ENCODE data around the gene SMYD3. TPM values are rescaled to one million over a fixed set of nuclear protein-coding genes. Genes with fewer than 3 reads are reported as not detected.

The SMYD3 gene
- total RNA-seq, 1 experiment from 2014 or later = 25.5 TPM

- Mint-ChIP-seq H3K36me3 (ENCODE audit: insufficient read depth in 1 of 3, low read depth in 3 of 3) (peaks cover 1 to 5% (median 3%) of the 10 kb centered on the region in 3 experiments; a peak in 5 of 7 replicates), H3K4me1 (no peaks in the 10 kb centered on the region), H3K27ac (no peak overlapping the region), H3K9me3 (no peaks in the 10 kb centered on the region; a peak in 1 of 5 replicates), H3K4me3 (no peak overlapping the region), H3K27me3 (ENCODE audit: low read depth) (no peaks in the 10 kb centered on the region)
- Histone ChIP-seq H3K4ac (ENCODE audit: low read depth, low read length) (no peak overlapping the region), H4K5ac (ENCODE audit: insufficient read length, low read depth, low read length) (no peak overlapping the region), H3K4me1 (ENCODE audit: insufficient read depth, low read length) (no peaks in the 10 kb centered on the region), H2AFZ (ENCODE audit: low read length) (no peak overlapping the region), H3T11ph (ENCODE audit: low read length) (no peak overlapping the region), H3K56ac (ENCODE audit: insufficient read length, low read depth, low read length) (no peak overlapping the region), H3K79me2 (ENCODE audit: insufficient read depth, low read length) (no peaks in the 10 kb centered on the region), H3K9ac (ENCODE audit: extremely low read depth, insufficient read length, low read length) (no peak overlapping the region), H2BK15ac (ENCODE audit: low read depth, low read length) (no peak overlapping the region), H2AK5ac (ENCODE audit: insufficient read length, low read length) (no peak overlapping the region), H3K79me1 (ENCODE audit: insufficient read depth, low read depth, low read length, poor library complexity, severe bottlenecking) (no peaks in the 10 kb centered on the region), H3K27me3 (ENCODE audit: insufficient read depth, low read length) (no peaks in the 10 kb centered on the region; the same call in 1 of the 2 replicates), H3K27ac (ENCODE audit: insufficient read length, low read depth, low read length) (no peak overlapping the region), H3K4me2 (ENCODE audit: insufficient read depth, insufficient read length, low read length) (no peak overlapping the region), H3K23me2 (ENCODE audit: insufficient read length, low read depth, low read length, poor library complexity, severe bottlenecking) (no peaks in the 10 kb centered on the region), H2BK12ac (ENCODE audit: insufficient read length, low read depth, low read length) (no peak overlapping the region), H3K9me3 (ENCODE audit: control insufficient read depth, low read depth, low read length) (no peaks in the 10 kb centered on the region), H3K14ac (ENCODE audit: insufficient read depth, low read length) (no peak overlapping the region), H3K18ac (ENCODE audit: insufficient read length, low read depth, low read length) (no peak overlapping the region), H2BK120ac (ENCODE audit: low read depth, low read length, poor library complexity, severe bottlenecking) (no peak overlapping the region), H4K20me1 (ENCODE audit: control insufficient read depth, insufficient read depth, insufficient read length) (no peaks in the 10 kb centered on the region), H3K23ac (ENCODE audit: insufficient read length, low read depth, low read length) (no peak overlapping the region), H4K8ac (replicated peaks; ENCODE audit: insufficient read length, low read depth, low read length) (no peak overlapping the region), H4K91ac (ENCODE audit: insufficient read length, low read depth, low read length) (no peak overlapping the region), H2BK20ac (ENCODE audit: low read depth, low read length, poor library complexity, severe bottlenecking) (no peak overlapping the region), H2BK5ac (ENCODE audit: insufficient read length, low read length) (no peak overlapping the region)
- WGBS (ENCODE audit: extremely low coverage, insufficient read length, low lambda C conversion rate) = no CpG with 5 or more reads among the region's 5 CpGs
- no peak for DNase-seq
- TF ChIP-seq CTCF (conservative IDR thresholded peaks at IDR 0.05) = no peak
These were observed 591.7 kb downstream of the SMYD3 start for GRCh38 chr1:245915406-245915805.

Data from H9 (cell line).